Naive thymus-derived CD4-positive, alpha-beta T cell (primary cell): ENCODE results near the gene ATP5MC3. TPM values are rescaled to one million over a fixed set of nuclear protein-coding genes. Genes with fewer than 3 reads are reported as not detected.
A peak's percentile ranks its signal among the peaks of the same experiment; 100 is the strongest.

ENCODE experiments used
- ATAC-seq: fragments of 150-1000 bp; cut with Tn5 transposase; 2 replicates; pipeline ENCODE4 v1.10.0; 2021; ENCODE audit warnings: mild to moderate bottlenecking, moderate library complexity
- CTCF ChIA-PET: fragments of 350-600 bp; sonication (Branson Sonifier 250); formaldehyde crosslinking; loops from one replicate; lab custom pipeline; 2021; ENCODE audit warnings: antibody characterized with exemption; lab: Charles Lee
- POLR2A ChIA-PET: fragments of 350-600 bp; sonication (Branson Sonifier 250); formaldehyde crosslinking; loops from one replicate; lab custom pipeline; 2021; ENCODE audit warnings: antibody characterized with exemption, inconsistent platforms; lab: Charles Lee
- DNase-seq, 9 donors: peaks; one replicate each; pipeline versions ENCODE4 v3.0.0 to v3.0.0-alpha.2; 2020 to 2022; ENCODE audit warnings: mixed read lengths in 1 of 9
- H3K27ac ChIP-seq: one replicate; pipeline ENCODE4 v1.7.0; 2013; ENCODE audit warnings: mild to moderate bottlenecking, low read depth, low read length, moderate library complexity
- H3K27me3 ChIP-seq, 2 donors: one replicate each; pipeline ENCODE4 v1.7.0; 2013; ENCODE audit warnings: low read length in 2 of 2, mild to moderate bottlenecking in 2 of 2, moderate library complexity in 2 of 2; ENCODE audit not compliant: control insufficient read depth in 2 of 2, insufficient read depth in 2 of 2
- H3K36me3 ChIP-seq, 3 experiments: 1 replicate in 2 of 3; 2 replicates in 1 of 3; pipeline ENCODE4 v1.7.0; 2013; ENCODE audit warnings: low read length in 3 of 3, mild to moderate bottlenecking in 3 of 3, moderate library complexity in 1 of 3; ENCODE audit not compliant: insufficient read depth in 3 of 3, control insufficient read depth in 2 of 3
- H3K4me1 ChIP-seq, 2 donors: one replicate each; pipeline ENCODE4 v1.7.0; 2013; ENCODE audit warnings: low read length in 2 of 2, mild to moderate bottlenecking in 2 of 2, moderate library complexity in 1 of 2; ENCODE audit not compliant: control insufficient read depth in 2 of 2, insufficient read depth in 2 of 2
- H3K4me3 ChIP-seq: 2 replicates; pipeline ENCODE4 v1.7.0; 2013; ENCODE audit warnings: mild to moderate bottlenecking, low read length
- H3K9me3 ChIP-seq, 3 experiments: 1 replicate in 2 of 3; 2 replicates in 1 of 3; pipeline ENCODE4 v1.7.0; 2013; ENCODE audit warnings: low read length in 3 of 3; ENCODE audit not compliant: control insufficient read depth in 2 of 3
- H3K27ac Mint-ChIP-seq, 9 donors: one replicate each; pipeline ENCODE4 v1.8.0; 2020 to 2022; ENCODE audit warnings: mixed read lengths in 9 of 9, mild to moderate bottlenecking in 8 of 9, moderate library complexity in 5 of 9, inconsistent platforms in 2 of 9
- H3K27me3 Mint-ChIP-seq, 5 donors: one replicate each; pipeline ENCODE4 v1.8.0; 2021 to 2022; ENCODE audit warnings: mixed read lengths in 5 of 5, mild to moderate bottlenecking in 1 of 5
- H3K36me3 Mint-ChIP-seq, 5 donors: one replicate each; pipeline ENCODE4 v1.8.0; 2020 to 2022; ENCODE audit warnings: mixed read lengths in 5 of 5, mild to moderate bottlenecking in 3 of 5, inconsistent platforms in 1 of 5
- H3K4me1 Mint-ChIP-seq, 7 donors: one replicate each; pipeline ENCODE4 v1.8.0; 2020 to 2022; ENCODE audit warnings: mixed read lengths in 7 of 7, mild to moderate bottlenecking in 3 of 7, inconsistent platforms in 1 of 7
- H3K4me3 Mint-ChIP-seq, 10 donors: one replicate each; pipeline ENCODE4 v1.8.0; 2020 to 2022; ENCODE audit warnings: mild to moderate bottlenecking in 10 of 10, mixed read lengths in 10 of 10, moderate library complexity in 6 of 10, inconsistent platforms in 2 of 10
- H3K9me3 Mint-ChIP-seq, 11 donors: one replicate each; pipeline ENCODE4 v1.8.0; 2020 to 2022; ENCODE audit warnings: mixed read lengths in 11 of 11, mild to moderate bottlenecking in 4 of 11, inconsistent platforms in 1 of 11, moderate library complexity in 1 of 11
- intact Hi-C, 2 donors: fragments of 100-400 bp; cut with micrococcal nuclease; formaldehyde crosslinking; loops; one replicate each; pipeline ENCODE4 v1.15.1; 2023
- polyA plus RNA-seq, 2 donors: library from polyadenylated mRNA; unstranded; fragments of 300-500 nt; fragmentation: Illumina TruSeq; gene quantifications; one replicate each; pipeline ENCODE4 v1.2.3, GENCODE V29; 2021
- total RNA-seq, 6 experiments: library from RNA in 5 of 6; stranded (reverse) in 5 of 6; gene quantifications; 1 replicate in 5 of 6; 2 replicates in 1 of 6; pipeline ENCODE4 v1.2.3 and lab custom pipeline; 2021 to 2026

The ATP5MC3 gene
- total and polyA plus RNA-seq, 7 experiments from 2014 or later: 70.3 to 441 (median 80.5) TPM

DNA sequence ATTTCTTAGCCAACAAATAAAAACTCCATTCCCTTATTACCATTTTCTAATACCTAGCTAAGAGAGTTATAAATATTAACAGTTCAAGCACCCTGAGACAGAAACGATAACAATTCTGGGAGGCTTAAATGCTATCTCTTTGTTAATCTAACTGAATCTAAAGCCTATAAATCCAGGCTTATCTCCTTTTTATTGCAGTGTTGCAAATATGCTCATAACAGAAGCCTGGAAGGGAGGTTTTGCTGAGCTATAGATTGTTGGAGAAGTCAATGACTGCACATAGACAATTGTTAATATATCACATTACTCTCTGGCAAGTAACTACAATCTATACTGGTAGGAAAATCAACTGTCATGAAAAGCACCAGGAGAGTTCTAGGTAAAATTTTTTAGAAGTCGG lies 43.7 kb downstream of the ATP5MC3 start:
- Mint-ChIP-seq H3K36me3 (peaks cover 4 to 53% (median 20%) of the 10 kb centered on the region in 5 donors), H3K9me3 (no peaks in the 10 kb centered on the region), H3K4me1 (peaks cover 10 to 58% (median 42%) of the 10 kb centered on the region in 7 donors), H3K27me3 (no peaks in the 10 kb centered on the region), H3K4me3 (no peak overlapping the region), H3K27ac (no peak overlapping the region)
- ATAC-seq (no peak), DNase-seq (no peak)
- Histone ChIP-seq H3K36me3 (peaks cover 0 to 15% (median 9%) of the 10 kb centered on the region in 3 experiments), H3K27ac (no peak overlapping the region), H3K4me1 (no peaks in the 10 kb centered on the region), H3K27me3 (no peaks in the 10 kb centered on the region), H3K4me3 (no peak overlapping the region), H3K9me3 (no peaks in the 10 kb centered on the region)
- ChIA-PET CTCF (interaction anchor here (0.6 to 0.7 kb wide), 2 partner anchors 25 to 667 kb away, joined by 3 to 4 read pairs; no protein-coding TSS in a partner anchor), POLR2A (interaction anchor here (0.8 to 1.3 kb wide), 3 partner anchors 17 to 42 kb away, joined by 3 to 4 read pairs (median 3); no protein-coding TSS in a partner anchor)
- intact Hi-C loops: no loop called here

- Histone ChIP-seq H3K36me3 (peaks cover 0 to 15% (median 9%) of the 10 kb centered on the region in 3 experiments), H3K4me3 (no peak overlapping the region), H3K9me3 (no peaks in the 10 kb centered on the region), H3K27me3 (no peaks in the 10 kb centered on the region), H3K27ac (no peak overlapping the region), H3K4me1 (no peaks in the 10 kb centered on the region)
- no peaks in the 10 kb centered on the region for H3K27me3 Mint-ChIP-seq
- H3K36me3 Mint-ChIP-seq: peaks cover 4 to 52% (median 18%) of the 10 kb centered on the region in 5 donors
- intact Hi-C loops: no loop called here
- ATAC-seq (no peak), DNase-seq (no peak)
- no peaks in the 10 kb centered on the region for H3K9me3 Mint-ChIP-seq
- no peak overlapping the region for H3K4me3 Mint-ChIP-seq
- CTCF ChIA-PET: interaction anchor here (0.5 kb wide), 1 partner anchor 34 kb away, joined by 3 read pairs; no protein-coding TSS in a partner anchor
- no peak overlapping the region for H3K27ac Mint-ChIP-seq
- peaks cover 7 to 53% (median 33%) of the 10 kb centered on the region in 7 donors for H3K4me1 Mint-ChIP-seq
- POLR2A ChIA-PET: interaction anchor here (0.9 kb wide), 1 partner anchor 43 kb away, joined by 3 read pairs; no protein-coding TSS in a partner anchor
These were observed 44.9 kb downstream of the ATP5MC3 start for GRCh38 chr2:175136334-175137215.

DNA sequence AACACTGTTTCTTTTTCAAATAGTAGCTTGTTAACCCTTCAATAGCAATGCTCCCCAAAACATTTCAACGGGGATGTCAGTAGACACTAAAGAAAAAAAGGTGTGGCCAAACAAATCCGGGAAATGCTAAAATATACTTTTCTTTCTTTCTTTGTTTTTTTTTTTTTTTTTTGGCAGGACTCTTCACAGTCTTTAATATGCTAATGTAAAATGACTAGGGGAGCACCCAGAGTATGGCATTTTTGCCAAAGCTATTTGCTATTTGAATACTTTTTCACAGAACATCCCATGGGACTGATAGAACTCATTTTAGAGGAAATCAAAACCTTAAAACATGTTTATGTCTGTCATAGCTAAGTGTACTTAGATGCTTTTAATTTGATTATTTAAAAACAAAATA lies 45.6 kb downstream of the ATP5MC3 start:
- intact Hi-C loops: no loop called here

GRCh38 chr2:175135177-175135576 lies 46.3 kb downstream of the ATP5MC3 start:
- Histone ChIP-seq H3K4me1 (no peaks in the 10 kb centered on the region), H3K4me3 (no peak overlapping the region), H3K27me3 (no peaks in the 10 kb centered on the region), H3K9me3 (no peaks in the 10 kb centered on the region), H3K36me3 (peaks cover 0 to 18% (median 9%) of the 10 kb centered on the region in 3 experiments), H3K27ac (no peak overlapping the region)
- DNase-seq: no peak
- Mint-ChIP-seq H3K27me3 (no peaks in the 10 kb centered on the region), H3K27ac (peak overlapping the region in 1 of 9 donors; percentile 44), H3K4me3 (no peak overlapping the region), H3K4me1 (peaks cover 5 to 53% (median 30%) of the 10 kb centered on the region in 7 donors), H3K36me3 (peaks cover 4 to 54% (median 18%) of the 10 kb centered on the region in 5 donors), H3K9me3 (no peaks in the 10 kb centered on the region)
- ChIA-PET CTCF (interaction anchor here (0.6 kb wide), 1 partner anchor 47 kb away, joined by 3 read pairs; no protein-coding TSS in a partner anchor), POLR2A (interaction anchor here (0.6 kb wide), 1 partner anchor 28 kb away, joined by 3 read pairs; no protein-coding TSS in a partner anchor)
- intact Hi-C loops: no loop called here
- no peak for ATAC-seq

More for the DNA sequence above, 45.6 kb downstream of the ATP5MC3 start:
- POLR2A ChIA-PET: no interaction called here
- H3K9me3 Mint-ChIP-seq: no peaks in the 10 kb centered on the region
- H3K27me3 Mint-ChIP-seq: no peaks in the 10 kb centered on the region
- ATAC-seq (no peak), DNase-seq (no peak)
- H3K4me3 Mint-ChIP-seq: no peak overlapping the region
- H3K4me1 Mint-ChIP-seq: peaks cover 7 to 55% (median 32%) of the 10 kb centered on the region in 7 donors
- no peak overlapping the region for H3K4me3 ChIP-seq
- no peak overlapping the region for H3K27ac Mint-ChIP-seq
- H3K36me3 Mint-ChIP-seq: peaks cover 4 to 52% (median 18%) of the 10 kb centered on the region in 5 donors
- no peaks in the 10 kb centered on the region for H3K9me3 ChIP-seq
- CTCF ChIA-PET: interaction anchor here (0.6 kb wide), 1 partner anchor 48 kb away, joined by 3 read pairs; no protein-coding TSS in a partner anchor
- H3K4me1 ChIP-seq: no peaks in the 10 kb centered on the region
- peaks cover 0 to 18% (median 9%) of the 10 kb centered on the region in 3 experiments for H3K36me3 ChIP-seq
- H3K27ac ChIP-seq: no peak overlapping the region
- no peaks in the 10 kb centered on the region for H3K27me3 ChIP-seq

GRCh38 chr2:175131252-175131651 lies 50.3 kb downstream of the ATP5MC3 start:
- ChIA-PET CTCF (no interaction called here), POLR2A (no interaction called here)
- peaks cover 3 to 30% (median 21%) of the 10 kb centered on the region in 7 donors for H3K4me1 Mint-ChIP-seq
- no peak overlapping the region for H3K27ac Mint-ChIP-seq
- H3K36me3 Mint-ChIP-seq: peaks cover 0 to 61% (median 30%) of the 10 kb centered on the region in 5 donors
- H3K9me3 Mint-ChIP-seq: no peaks in the 10 kb centered on the region
- intact Hi-C loops: no loop called here
- Histone ChIP-seq H3K36me3 (peaks cover 0 to 40% (median 0%) of the 10 kb centered on the region in 3 experiments), H3K4me3 (no peak overlapping the region), H3K27ac (no peak overlapping the region), H3K9me3 (no peaks in the 10 kb centered on the region), H3K4me1 (no peaks in the 10 kb centered on the region), H3K27me3 (no peaks in the 10 kb centered on the region)
- H3K27me3 Mint-ChIP-seq: no peaks in the 10 kb centered on the region
- H3K4me3 Mint-ChIP-seq: no peak overlapping the region
- no peak for DNase-seq
- ATAC-seq: no peak

DNA sequence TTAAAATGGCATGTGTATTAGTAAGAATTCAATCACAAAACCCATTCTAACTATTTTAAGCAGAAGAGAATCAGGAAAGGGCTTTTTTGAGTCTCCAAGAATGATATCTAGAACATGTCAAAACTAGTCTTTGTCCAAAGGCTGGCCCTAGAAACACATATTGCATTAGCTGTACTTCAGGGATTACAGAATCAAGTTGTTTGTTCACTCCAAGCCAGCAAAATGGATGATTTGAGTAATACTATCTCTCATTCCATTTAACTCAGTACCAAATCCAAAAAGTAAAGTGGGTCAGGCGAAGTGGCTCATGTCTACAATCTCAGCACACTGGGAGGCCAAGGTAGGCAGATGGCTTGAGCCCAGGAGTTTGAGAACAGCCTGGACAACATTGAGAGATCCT lies 54.8 kb downstream of the ATP5MC3 start:
- no peaks in the 10 kb centered on the region for H3K27me3 Mint-ChIP-seq
- ATAC-seq: no peak
- H3K36me3 Mint-ChIP-seq: peaks cover 0 to 39% (median 22%) of the 10 kb centered on the region in 5 donors
- H3K36me3 ChIP-seq: peaks cover 0 to 25% (median 0%) of the 10 kb centered on the region in 3 experiments
- no peak overlapping the region for H3K4me3 ChIP-seq
- no peaks in the 10 kb centered on the region for H3K27me3 ChIP-seq
- no peaks in the 10 kb centered on the region for H3K9me3 Mint-ChIP-seq
- DNase-seq: no peak
- H3K4me1 Mint-ChIP-seq: peaks cover 6 to 40% (median 27%) of the 10 kb centered on the region in 7 donors
- H3K4me1 ChIP-seq: no peaks in the 10 kb centered on the region
- CTCF ChIA-PET: no interaction called here
- POLR2A ChIA-PET: no interaction called here
- no peak overlapping the region for H3K27ac Mint-ChIP-seq
- no peaks in the 10 kb centered on the region for H3K9me3 ChIP-seq
- H3K4me3 Mint-ChIP-seq: no peak overlapping the region
- intact Hi-C loops: no loop called here
- H3K27ac ChIP-seq: no peak overlapping the region
